Tibial nerve (tissue), 4 donors: Measurements from ENCODE around the gene SHISAL2A. TPM values are rescaled to one million over a fixed set of nuclear protein-coding genes. Genes with fewer than 3 reads are reported as not detected.

ENCODE experiments used
- DNase-seq, 2 donors: peaks; one replicate each; pipeline ENCODE4 v3.0.0-alpha.2; 2019; ENCODE audit warnings: low spot score in 2 of 2
- H3K27ac ChIP-seq, 4 donors: fragments of 200-600 bp; sonication (generic) in 3 of 4; one replicate each; pipeline ENCODE4 v1.5.1; 2017 to 2019; ENCODE audit warnings: mild to moderate bottlenecking in 1 of 4
- H3K27me3 ChIP-seq, 2 donors: fragments of 200-600 bp; sonication (generic) in 1 of 2; one replicate each; pipeline versions ENCODE4 v1.5.1 to v1.6.0; 2017 to 2019
- H3K36me3 ChIP-seq, 3 donors: fragments of 200-600 bp; sonication (generic); one replicate each; pipeline ENCODE4 v1.5.1; 2018 to 2019
- H3K4me1 ChIP-seq, 4 donors: fragments of 200-600 bp; sonication (generic) in 3 of 4; one replicate each; pipeline ENCODE4 v1.5.1; 2017 to 2019
- H3K4me3 ChIP-seq, 4 donors: fragments of 200-600 bp; sonication (generic) in 3 of 4; one replicate each; pipeline ENCODE4 v1.5.1; 2017 to 2019; ENCODE audit warnings: mild to moderate bottlenecking in 1 of 4, moderate library complexity in 1 of 4
- H3K9me3 ChIP-seq, 4 donors: fragments of 200-600 bp; sonication (generic) in 3 of 4; one replicate each; pipeline ENCODE4 v1.5.1; 2017 to 2019
- EP300 ChIP-seq, 2 donors: sonication (generic); formaldehyde crosslinking; IDR thresholded peaks; one replicate each; pipeline ENCODE4 v1.6.1; 2017; ENCODE audit warnings: antibody characterized with exemption in 2 of 2, mild to moderate bottlenecking in 1 of 2
- POLR2A ChIP-seq, 2 donors: fragments of 450-650 bp; IDR thresholded peaks; one replicate each; pipeline ENCODE4 v1.6.1; 2017; ENCODE audit warnings: antibody characterized with exemption in 2 of 2, mild to moderate bottlenecking in 2 of 2, moderate library complexity in 2 of 2
- WGBS, 2 donors: methylation state at CpG; one replicate each; pipeline ENCODE4 v1.1.5; 2018; 5-methylcytosine and 5-hydroxymethylcytosine counted together
- total RNA-seq, 4 donors: library from RNA; depleted of rRNA; stranded (reverse); fragments of >200 nt; gene quantifications; one replicate each; pipeline ENCODE4 v1.1.0, GENCODE V29; 2016
- TF ChIP-seq, protein P1 (sequence below), 5 experiments: fragments of 200-600 bp in 3 of 5; fragments of 450-650 bp in 2 of 5; sonication (generic) in 3 of 5; IDR thresholded peaks; one replicate each; pipeline ENCODE4 v1.5.1; 2016 to 2019; ENCODE audit warnings: antibody characterized with exemption in 5 of 5, mild to moderate bottlenecking in 3 of 5, moderate library complexity in 2 of 5

The SHISAL2A gene
- total RNA-seq, 4 donors from 2014 or later, result 1.2 to 1.9 TPM; not detected in 2

DNA sequence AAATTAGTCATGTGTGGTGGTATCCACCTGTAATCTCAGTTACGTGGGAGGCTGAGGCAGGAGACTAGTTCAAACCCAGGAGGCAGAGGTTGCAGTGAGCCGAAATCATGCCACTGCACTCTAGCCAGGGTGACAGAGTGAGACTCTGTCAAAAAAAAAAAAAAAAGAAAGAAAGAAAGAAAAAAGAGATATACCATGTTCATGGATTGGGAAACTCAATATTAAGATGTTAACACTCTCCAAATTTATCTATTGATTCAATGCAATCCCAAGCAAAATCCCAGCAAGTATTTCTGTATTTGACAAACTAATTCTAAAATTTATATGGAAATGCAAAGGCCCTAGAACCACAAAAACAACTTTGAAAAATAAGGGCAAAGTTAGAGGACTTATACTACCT is 11.0 kb upstream of the SHISAL2A start:
- H3K4me1 ChIP-seq, result no peaks in the 10 kb centered on the region
- no peak for DNase-seq
- H3K4me3 ChIP-seq, result no peak overlapping the region
- no peak overlapping the region for H3K27ac ChIP-seq
- peaks cover 0 to 23% (median 0%) of the 10 kb centered on the region in 3 donors for H3K36me3 ChIP-seq
- TF ChIP-seq EP300 (IDR thresholded peaks at IDR 0.05) (no peak), POLR2A (IDR thresholded peaks at IDR 0.05) (no peak)
- TF ChIP-seq, protein P1, sequence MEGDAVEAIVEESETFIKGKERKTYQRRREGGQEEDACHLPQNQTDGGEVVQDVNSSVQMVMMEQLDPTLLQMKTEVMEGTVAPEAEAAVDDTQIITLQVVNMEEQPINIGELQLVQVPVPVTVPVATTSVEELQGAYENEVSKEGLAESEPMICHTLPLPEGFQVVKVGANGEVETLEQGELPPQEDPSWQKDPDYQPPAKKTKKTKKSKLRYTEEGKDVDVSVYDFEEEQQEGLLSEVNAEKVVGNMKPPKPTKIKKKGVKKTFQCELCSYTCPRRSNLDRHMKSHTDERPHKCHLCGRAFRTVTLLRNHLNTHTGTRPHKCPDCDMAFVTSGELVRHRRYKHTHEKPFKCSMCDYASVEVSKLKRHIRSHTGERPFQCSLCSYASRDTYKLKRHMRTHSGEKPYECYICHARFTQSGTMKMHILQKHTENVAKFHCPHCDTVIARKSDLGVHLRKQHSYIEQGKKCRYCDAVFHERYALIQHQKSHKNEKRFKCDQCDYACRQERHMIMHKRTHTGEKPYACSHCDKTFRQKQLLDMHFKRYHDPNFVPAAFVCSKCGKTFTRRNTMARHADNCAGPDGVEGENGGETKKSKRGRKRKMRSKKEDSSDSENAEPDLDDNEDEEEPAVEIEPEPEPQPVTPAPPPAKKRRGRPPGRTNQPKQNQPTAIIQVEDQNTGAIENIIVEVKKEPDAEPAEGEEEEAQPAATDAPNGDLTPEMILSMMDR (IDR thresholded peaks at IDR 0.05), result no peak
- no peaks in the 10 kb centered on the region for H3K27me3 ChIP-seq
- 98 to 100% methylated on average over 2 of the region's 2 CpGs for WGBS, 2 donors
- peaks cover 0 to 37% (median 5%) of the 10 kb centered on the region in 4 donors for H3K9me3 ChIP-seq

DNA sequence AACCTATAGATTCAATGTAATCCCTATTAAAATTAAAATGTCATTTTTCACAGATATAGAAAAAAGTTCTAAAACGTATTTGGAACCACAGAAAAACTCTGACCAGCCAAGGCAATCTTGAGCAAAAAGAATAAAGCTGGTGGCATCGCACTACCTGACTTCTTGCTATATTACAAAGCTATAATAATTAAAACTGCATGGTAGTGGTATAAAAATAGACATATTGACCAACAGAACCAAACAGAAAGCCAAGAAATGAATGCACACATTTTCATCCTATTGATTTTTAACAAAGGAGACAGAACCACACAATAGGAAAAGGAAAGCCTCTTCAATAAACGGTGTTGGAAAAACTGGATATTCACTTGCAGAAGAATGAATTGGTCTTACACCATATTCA is 9.2 kb upstream of the SHISAL2A start:
- Histone ChIP-seq H3K27me3 (no peaks in the 10 kb centered on the region), H3K27ac (no peak overlapping the region), H3K4me1 (peaks cover 0 to 2% (median 0%) of the 10 kb centered on the region in 4 donors), H3K36me3 (peaks cover 0 to 14% (median 0%) of the 10 kb centered on the region in 3 donors), H3K4me3 (no peak overlapping the region), H3K9me3 (peaks cover 0 to 37% (median 5%) of the 10 kb centered on the region in 4 donors)
- no peak for DNase-seq
- TF ChIP-seq POLR2A (IDR thresholded peaks at IDR 0.05) (no peak), EP300 (IDR thresholded peaks at IDR 0.05) (no peak)
- TF ChIP-seq, protein P1 (IDR thresholded peaks at IDR 0.05), result no peak
- WGBS, 2 donors, result 92 to 95% methylated on average over 3 of the region's 3 CpGs

DNA sequence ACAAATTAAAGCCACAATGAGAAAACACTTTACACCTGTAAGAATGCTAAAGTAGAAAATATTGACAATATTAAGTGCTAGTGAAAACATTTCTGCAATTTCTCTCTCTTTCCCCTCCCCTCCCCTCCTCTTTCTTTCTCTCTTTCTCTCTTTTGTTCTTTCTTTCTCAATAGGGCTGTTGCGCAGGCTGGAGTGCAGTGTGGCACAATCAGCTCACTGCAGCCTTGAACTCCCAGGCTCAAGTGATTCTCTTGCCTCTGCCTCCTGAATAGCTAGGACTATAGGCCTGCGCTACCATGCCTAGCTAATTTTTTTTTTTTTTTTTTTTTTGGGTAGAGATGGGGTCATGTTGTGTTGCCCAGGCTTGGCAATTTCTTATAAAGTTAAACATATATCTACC is 5.9 kb upstream of the SHISAL2A start:
- Histone ChIP-seq H3K27ac (no peak overlapping the region), H3K36me3 (peaks cover 0 to 8% (median 0%) of the 10 kb centered on the region in 3 donors), H3K9me3 (peaks cover 0 to 21% (median under 1%) of the 10 kb centered on the region in 4 donors), H3K4me1 (peaks cover 0 to 19% (median 3%) of the 10 kb centered on the region in 4 donors), H3K27me3 (peaks cover 0 to 10% of the 10 kb centered on the region in 2 donors), H3K4me3 (no peak overlapping the region)
- TF ChIP-seq POLR2A (IDR thresholded peaks at IDR 0.05) (no peak), EP300 (IDR thresholded peaks at IDR 0.05) (no peak)
- TF ChIP-seq, protein P1 (IDR thresholded peaks at IDR 0.05), result no peak
- no peak for DNase-seq
- WGBS, 2 donors, result 98 to 99% methylated on average over 2 of the region's 2 CpGs

DNA sequence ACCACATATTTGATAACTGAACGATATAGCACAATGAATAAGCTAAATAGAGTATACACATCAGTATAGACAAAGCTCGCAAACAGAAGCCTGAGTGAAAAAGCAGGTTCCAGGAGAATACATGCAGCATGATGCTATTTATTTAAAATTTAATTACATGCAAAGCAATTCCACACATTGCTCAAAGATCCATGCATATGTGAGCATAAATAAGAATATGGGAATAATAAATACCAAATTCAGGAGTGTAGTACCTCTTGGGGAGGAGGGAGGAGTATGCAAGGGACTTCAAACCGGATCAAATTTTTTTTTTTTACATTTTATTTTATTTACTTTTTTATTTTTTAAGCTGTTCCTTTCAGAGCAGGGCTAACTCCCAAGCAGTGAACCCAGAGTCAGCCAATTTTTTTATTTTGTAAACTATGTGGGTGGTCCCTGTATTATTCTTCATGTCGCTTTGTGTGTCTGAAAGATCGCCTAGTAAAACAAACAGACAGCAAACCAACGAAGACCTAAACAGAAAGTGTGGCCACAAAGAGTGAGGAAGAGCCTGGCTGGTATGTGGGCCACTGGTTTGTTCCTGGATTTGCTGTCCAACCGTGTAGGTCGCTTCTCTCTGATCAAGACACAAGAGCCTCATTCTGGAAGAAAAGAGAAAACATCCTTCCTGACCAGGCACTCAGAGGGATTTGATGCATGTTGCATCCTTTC is 4.2 kb upstream of the SHISAL2A start:
- Histone ChIP-seq H3K36me3 (no peaks in the 10 kb centered on the region), H3K9me3 (peaks cover 0 to 5% (median 0%) of the 10 kb centered on the region in 4 donors), H3K27me3 (peaks cover 0 to 26% of the 10 kb centered on the region in 2 donors), H3K4me1 (peaks cover 0 to 34% (median 7%) of the 10 kb centered on the region in 4 donors), H3K27ac (peak overlapping the region in 1 of 4 donors; percentile 4), H3K4me3 (no peak overlapping the region)
- whole genome bisulfite sequencing, 2 donors, result 40 to 45% methylated on average over 8 of the region's 8 CpGs
- TF ChIP-seq POLR2A (IDR thresholded peaks at IDR 0.05) (no peak), EP300 (IDR thresholded peaks at IDR 0.05) (no peak)
- TF ChIP-seq, protein P1 (IDR thresholded peaks at IDR 0.05), result no peak
- DNase-seq, result no peak

- peaks cover 0 to 34% (median 7%) of the 10 kb centered on the region in 4 donors for H3K4me1 ChIP-seq
- WGBS, 2 donors, result 24 to 42% methylated on average over 7 of the region's 7 CpGs
- peak; percentile 26 to 27 for DNase-seq
- peaks cover 0 to 32% of the 10 kb centered on the region in 2 donors for H3K27me3 ChIP-seq
- no peak overlapping the region for H3K4me3 ChIP-seq
- H3K9me3 ChIP-seq, result no peaks in the 10 kb centered on the region
- H3K36me3 ChIP-seq, result no peaks in the 10 kb centered on the region
- peak overlapping the region in 1 of 4 donors; percentile 4 for H3K27ac ChIP-seq
- TF ChIP-seq, protein P1 (IDR thresholded peaks at IDR 0.05), result no peak
- no peak for TF ChIP-seq POLR2A (IDR thresholded peaks at IDR 0.05)
Measured at GRCh38 chr1:52629325-52629643, 3.7 kb upstream of the SHISAL2A start.
